IPS-NIHi7 (cell line): Measurements from ENCODE around the gene CLOCK.

Source experiments
- DNase-seq: peaks from one replicate; pipeline ENCODE4 v3.0.0; 2012; ENCODE audit warnings: mixed read lengths; ENCODE audit errors: extremely low spot score

CLOCK gene

GRCh38 chr4:55380576-55380975 lies 166.1 kb downstream of the CLOCK start:
- no peak for DNase-seq

GRCh38 chr4:55378617-55379467 lies 167.9 kb downstream of the CLOCK start:
- DNase-seq, result no peak
